ENCODE results near the gene CPNE7. TPM values are rescaled to one million over a fixed set of nuclear protein-coding genes. Genes with fewer than 3 reads are reported as not detected.

The CPNE7 gene
- polyA plus RNA-seq, 1 donor from 2014 or later = 0.15 TPM

DNA sequence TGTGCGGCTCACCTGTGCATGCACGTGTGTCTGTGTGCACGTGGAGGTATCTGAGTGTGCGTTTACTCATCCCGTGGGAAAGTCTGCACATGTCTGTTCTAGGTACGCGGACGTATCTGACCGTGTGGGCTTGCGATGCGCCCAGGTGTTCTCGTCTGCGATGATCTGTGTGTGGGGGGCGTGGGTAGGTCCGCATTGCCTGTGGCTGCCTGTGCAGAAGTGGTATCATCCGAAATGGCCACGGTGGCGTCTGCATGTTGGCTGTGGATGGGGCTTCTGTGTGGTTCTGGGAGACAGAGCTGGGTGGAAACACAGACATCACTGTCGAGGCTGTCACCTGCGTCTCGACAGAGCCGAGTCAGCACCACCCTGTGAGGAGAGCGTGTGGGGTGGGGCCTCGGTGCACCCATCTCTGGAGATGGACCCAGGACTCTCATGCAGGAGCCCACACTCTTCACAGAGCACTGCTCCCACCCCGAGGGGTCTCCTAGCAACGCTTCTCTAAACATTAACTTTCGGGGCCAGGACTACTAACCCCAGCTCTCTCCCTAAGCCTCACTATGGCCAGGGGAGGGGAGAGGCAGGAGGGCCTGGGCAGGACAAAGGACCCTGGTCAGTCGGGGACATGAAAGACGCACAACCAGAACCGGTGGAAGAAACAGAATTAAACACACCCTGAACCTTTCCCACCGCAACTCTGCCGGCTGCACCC is 46.3 kb downstream of the CPNE7 start:
- no peaks in the 10 kb centered on the region for H3K36me3 ChIP-seq (ENCODE audit: insufficient read depth, low read length)
- no peak for TF ChIP-seq RAD21 (conservative IDR thresholded peaks at IDR 0.05)
- no peak for TF ChIP-seq CTCF (IDR thresholded peaks at IDR 0.05; ENCODE audit: poor library complexity, severe bottlenecking)
- TF ChIP-seq SMC3 (conservative IDR thresholded peaks at IDR 0.05; ENCODE audit: poor library complexity) = no peak
- no peak for TF ChIP-seq POLR2AphosphoS5 (IDR thresholded peaks at IDR 0.05)
- no peak for TF ChIP-seq MXI1 (conservative IDR thresholded peaks at IDR 0.05; ENCODE audit: poor library complexity, severe bottlenecking)
- TF ChIP-seq TAF1 (IDR thresholded peaks at IDR 0.05; ENCODE audit: low read depth) = no peak
- no peak for TF ChIP-seq EP300 (conservative IDR thresholded peaks at IDR 0.05; ENCODE audit: poor library complexity, severe bottlenecking)
- no peak for TF ChIP-seq EZH2 (IDR thresholded peaks at IDR 0.05; ENCODE audit: borderline replicate concordance, insufficient read depth, low read length, poor library complexity, severe bottlenecking)
- TF ChIP-seq, protein P1, sequence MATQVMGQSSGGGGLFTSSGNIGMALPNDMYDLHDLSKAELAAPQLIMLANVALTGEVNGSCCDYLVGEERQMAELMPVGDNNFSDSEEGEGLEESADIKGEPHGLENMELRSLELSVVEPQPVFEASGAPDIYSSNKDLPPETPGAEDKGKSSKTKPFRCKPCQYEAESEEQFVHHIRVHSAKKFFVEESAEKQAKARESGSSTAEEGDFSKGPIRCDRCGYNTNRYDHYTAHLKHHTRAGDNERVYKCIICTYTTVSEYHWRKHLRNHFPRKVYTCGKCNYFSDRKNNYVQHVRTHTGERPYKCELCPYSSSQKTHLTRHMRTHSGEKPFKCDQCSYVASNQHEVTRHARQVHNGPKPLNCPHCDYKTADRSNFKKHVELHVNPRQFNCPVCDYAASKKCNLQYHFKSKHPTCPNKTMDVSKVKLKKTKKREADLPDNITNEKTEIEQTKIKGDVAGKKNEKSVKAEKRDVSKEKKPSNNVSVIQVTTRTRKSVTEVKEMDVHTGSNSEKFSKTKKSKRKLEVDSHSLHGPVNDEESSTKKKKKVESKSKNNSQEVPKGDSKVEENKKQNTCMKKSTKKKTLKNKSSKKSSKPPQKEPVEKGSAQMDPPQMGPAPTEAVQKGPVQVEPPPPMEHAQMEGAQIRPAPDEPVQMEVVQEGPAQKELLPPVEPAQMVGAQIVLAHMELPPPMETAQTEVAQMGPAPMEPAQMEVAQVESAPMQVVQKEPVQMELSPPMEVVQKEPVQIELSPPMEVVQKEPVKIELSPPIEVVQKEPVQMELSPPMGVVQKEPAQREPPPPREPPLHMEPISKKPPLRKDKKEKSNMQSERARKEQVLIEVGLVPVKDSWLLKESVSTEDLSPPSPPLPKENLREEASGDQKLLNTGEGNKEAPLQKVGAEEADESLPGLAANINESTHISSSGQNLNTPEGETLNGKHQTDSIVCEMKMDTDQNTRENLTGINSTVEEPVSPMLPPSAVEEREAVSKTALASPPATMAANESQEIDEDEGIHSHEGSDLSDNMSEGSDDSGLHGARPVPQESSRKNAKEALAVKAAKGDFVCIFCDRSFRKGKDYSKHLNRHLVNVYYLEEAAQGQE (IDR thresholded peaks at IDR 0.05; ENCODE audit: borderline replicate concordance) = no peak

GRCh38 chr16:89623511-89624261 is 48.1 kb downstream of the CPNE7 start:
- H3K27ac ChIP-seq (ENCODE audit: low read length) = no peak overlapping the region
- no peaks in the 10 kb centered on the region for H3K9me3 ChIP-seq (ENCODE audit: low read length)
- no peak overlapping the region for H2AFZ ChIP-seq (ENCODE audit: low read depth, low read length)

More for the DNA sequence above, 46.3 kb downstream of the CPNE7 start:
- H3K9me2 ChIP-seq (ENCODE audit: insufficient read depth, low read length) = no peaks in the 10 kb centered on the region
- H3K27me3 ChIP-seq (ENCODE audit: insufficient read depth, low read depth, low read length) = no peaks in the 10 kb centered on the region
- no peaks in the 10 kb centered on the region for H3F3A ChIP-seq (ENCODE audit: insufficient read depth, low read length, poor library complexity, severe bottlenecking)
- H4K20me1 ChIP-seq (ENCODE audit: insufficient read depth) = no peaks in the 10 kb centered on the region
- no peaks in the 10 kb centered on the region for H3K79me2 ChIP-seq (replicated peaks; ENCODE audit: insufficient read depth, low read length)
- no peak overlapping the region for H3K4me2 ChIP-seq (ENCODE audit: low read length)
- no peak overlapping the region for H3K9ac ChIP-seq (ENCODE audit: low read length)
- no peak overlapping the region for H3K27ac ChIP-seq (ENCODE audit: low read length)
- H3K9me3 ChIP-seq (ENCODE audit: low read length) = no peaks in the 10 kb centered on the region
- H3K4me3 ChIP-seq (ENCODE audit: low read length) = no peak overlapping the region
- H2AFZ ChIP-seq (ENCODE audit: low read depth, low read length) = no peak overlapping the region

More at GRCh38 chr16:89623511-89624261, 48.1 kb downstream of the CPNE7 start:
- Histone ChIP-seq H3K27me3 (ENCODE audit: insufficient read depth, low read depth, low read length) (no peaks in the 10 kb centered on the region), H3K79me2 (replicated peaks; ENCODE audit: insufficient read depth, low read length) (no peaks in the 10 kb centered on the region), H3K36me3 (ENCODE audit: insufficient read depth, low read length) (no peaks in the 10 kb centered on the region), H3K4me3 (ENCODE audit: low read length) (no peak overlapping the region), H3K9me2 (ENCODE audit: insufficient read depth, low read length) (no peaks in the 10 kb centered on the region), H3F3A (ENCODE audit: insufficient read depth, low read length, poor library complexity, severe bottlenecking) (no peaks in the 10 kb centered on the region), H4K20me1 (ENCODE audit: insufficient read depth) (no peaks in the 10 kb centered on the region), H3K4me2 (ENCODE audit: low read length) (no peak overlapping the region), H3K9ac (ENCODE audit: low read length) (no peak overlapping the region)
- no peak for TF ChIP-seq POLR2AphosphoS5 (IDR thresholded peaks at IDR 0.05)
- TF ChIP-seq, protein P1 (IDR thresholded peaks at IDR 0.05; ENCODE audit: borderline replicate concordance) = no peak
- TF ChIP-seq CTCF (IDR thresholded peaks at IDR 0.05; ENCODE audit: poor library complexity, severe bottlenecking) = no peak
- no peak for TF ChIP-seq EZH2 (IDR thresholded peaks at IDR 0.05; ENCODE audit: borderline replicate concordance, insufficient read depth, low read length, poor library complexity, severe bottlenecking)
- no peak for TF ChIP-seq TAF1 (IDR thresholded peaks at IDR 0.05; ENCODE audit: low read depth)
- no peak for TF ChIP-seq RAD21 (conservative IDR thresholded peaks at IDR 0.05)
